Fibroblast of upper back skin (primary cell): ENCODE data around the gene AP1AR.
"Not testable (repeated sequence)": the region's sequence is repeated elsewhere in the genome, so short reads cannot be mapped to it uniquely, and the experiment has no call there.

Source experiments
- DNase-seq: peaks from one replicate; pipeline ENCODE4 v3.0.0-alpha.2; 2013

Gene AP1AR

DNA sequence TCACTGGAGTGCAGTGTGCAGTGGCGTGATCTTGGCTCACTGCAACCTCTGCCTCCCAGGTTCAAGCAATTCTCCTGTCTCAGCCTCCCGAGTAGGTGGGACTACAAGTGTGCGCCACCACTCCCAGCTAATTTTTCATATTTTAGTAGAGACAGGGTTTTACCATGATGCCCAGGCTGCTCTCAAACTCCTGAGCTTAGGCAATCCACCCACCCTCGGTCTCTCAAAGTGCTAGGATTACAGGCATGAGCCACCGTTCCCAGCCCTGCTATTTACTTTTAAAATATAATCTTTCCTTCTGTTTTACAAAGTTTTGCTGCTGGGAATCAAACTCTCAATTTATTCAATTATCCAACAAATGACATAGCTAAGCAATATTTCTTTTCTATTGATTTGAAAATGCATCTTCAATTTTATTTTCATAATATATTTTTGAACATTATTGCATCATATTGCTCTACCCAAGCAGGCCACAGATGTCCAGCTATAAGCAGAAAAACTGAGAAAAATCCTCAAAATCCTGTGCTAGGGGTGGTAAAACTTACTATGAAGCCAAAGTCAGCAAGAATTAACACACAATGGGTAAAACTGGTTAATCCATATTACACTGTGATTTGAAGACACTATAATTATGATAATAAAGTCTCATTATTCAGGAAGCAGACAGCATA lies 48.9 kb downstream of the AP1AR start:
- DNase-seq: no peak

DNA sequence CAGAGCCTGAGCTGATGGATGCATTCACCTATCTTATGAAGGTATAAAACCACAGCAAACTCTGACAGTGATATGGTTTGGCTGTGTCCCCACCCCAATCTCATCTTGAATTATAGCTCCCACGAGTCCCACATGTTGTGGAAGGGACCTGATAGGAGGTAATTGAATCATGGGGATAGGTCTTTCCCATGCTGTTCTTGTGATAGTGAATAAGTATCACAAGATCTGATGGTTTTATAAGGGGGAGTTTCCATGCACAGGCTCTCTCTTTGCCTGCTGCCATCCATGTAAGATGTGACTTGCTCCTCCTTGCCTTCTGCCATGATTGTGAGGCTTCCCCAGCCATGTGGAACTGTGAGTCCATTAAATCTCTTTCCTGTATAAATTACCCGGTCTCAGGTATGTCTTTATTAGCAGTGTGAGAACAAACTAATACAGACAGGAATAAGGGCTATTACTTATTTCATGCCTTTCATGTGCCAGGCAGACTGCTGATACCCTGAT lies 50.4 kb downstream of the AP1AR start:
- not testable (repeated sequence) for DNase-seq

DNA sequence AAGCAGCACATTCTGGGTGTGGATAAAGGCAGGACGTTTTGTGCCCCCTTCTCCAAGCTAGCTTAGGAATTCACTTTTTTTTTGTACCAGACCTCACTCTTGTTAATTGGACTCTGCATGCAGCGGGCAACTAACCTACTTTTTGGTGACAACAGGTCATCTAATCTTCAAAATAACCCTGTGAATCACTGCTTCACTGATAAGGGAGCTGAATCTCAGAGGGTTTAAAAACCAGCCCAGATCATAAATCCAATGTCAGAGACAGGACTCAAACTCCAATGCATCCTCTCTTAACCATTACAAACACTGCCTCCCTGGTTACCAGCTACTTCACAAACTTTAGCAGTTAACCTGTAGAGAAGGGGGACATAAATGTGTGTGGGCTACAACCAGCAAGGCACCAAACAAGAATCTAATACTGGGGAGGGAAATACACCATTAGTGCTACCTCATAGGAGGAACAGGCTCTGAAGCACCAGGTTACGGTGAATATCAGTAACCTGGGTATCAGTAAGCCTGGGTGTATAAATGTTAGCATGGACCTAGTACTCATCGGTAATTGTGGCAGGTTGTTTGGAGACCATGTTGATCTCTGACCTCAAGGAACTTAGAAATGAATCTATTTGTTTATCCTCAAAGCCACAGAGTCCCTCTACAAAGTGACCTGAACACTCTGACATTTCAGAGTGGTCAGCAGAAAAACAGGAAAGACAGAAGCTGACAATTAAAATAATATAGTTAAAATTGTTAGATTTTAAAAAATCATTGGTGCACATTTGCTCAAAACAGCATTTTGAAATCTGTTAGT lies 51.5 kb downstream of the AP1AR start:
- no peak for DNase-seq

DNA sequence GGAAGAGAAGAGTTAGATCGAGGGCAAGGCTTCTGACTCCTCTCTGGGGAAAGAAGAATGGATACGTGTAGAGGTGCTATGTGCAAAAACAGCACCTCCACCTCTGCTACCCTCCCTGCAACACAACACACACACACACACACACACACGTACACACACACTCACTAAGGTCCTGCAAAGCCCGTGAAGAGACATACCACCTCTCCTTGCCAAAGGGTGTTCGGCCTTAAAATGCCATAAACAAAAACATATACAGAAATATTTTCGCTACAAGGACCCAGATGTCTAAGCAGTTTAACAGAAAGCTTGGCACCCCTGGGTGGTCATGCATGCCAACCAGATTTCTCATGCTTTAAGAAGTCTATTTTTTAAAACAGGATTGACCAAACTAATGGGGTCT lies 52.6 kb downstream of the AP1AR start:
- peak; percentile 13 for DNase-seq

DNA sequence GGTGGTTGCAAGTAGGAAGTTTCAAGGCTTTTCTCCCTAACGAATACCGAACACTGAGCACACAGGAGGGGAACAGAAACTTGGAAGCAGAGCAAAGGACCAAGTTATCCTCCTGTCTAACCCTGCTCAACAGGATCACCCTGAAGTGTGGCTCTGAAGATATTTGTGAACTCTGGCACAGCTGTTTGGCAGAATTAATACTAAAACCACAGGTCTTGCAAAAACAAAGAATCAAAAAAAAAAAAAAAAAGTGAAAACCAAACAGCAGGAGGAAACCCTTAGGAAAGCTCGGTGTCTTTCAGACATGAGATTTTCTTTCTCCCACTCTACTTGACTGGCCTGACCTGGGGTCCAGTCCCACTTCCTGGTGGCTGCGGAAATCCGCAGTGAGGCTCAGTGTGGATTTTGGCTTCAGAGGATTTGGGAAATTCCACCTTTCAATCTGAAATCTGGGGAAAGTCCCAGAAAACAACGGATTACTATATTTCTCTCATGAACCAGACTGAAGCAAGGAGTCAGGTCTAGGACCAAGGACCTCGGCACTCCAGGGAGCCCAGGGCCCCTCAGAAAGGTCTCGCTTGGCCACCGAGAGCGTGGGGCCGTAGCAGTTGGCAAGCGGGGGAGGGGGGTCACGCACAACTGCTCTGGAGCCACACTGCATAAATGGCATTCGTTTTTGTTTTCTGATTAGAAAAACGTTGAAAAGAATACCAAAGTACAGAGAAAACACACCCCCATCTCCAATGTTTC lies 53.2 kb downstream of the AP1AR start:
- peak; percentile 20 for DNase-seq

DNA sequence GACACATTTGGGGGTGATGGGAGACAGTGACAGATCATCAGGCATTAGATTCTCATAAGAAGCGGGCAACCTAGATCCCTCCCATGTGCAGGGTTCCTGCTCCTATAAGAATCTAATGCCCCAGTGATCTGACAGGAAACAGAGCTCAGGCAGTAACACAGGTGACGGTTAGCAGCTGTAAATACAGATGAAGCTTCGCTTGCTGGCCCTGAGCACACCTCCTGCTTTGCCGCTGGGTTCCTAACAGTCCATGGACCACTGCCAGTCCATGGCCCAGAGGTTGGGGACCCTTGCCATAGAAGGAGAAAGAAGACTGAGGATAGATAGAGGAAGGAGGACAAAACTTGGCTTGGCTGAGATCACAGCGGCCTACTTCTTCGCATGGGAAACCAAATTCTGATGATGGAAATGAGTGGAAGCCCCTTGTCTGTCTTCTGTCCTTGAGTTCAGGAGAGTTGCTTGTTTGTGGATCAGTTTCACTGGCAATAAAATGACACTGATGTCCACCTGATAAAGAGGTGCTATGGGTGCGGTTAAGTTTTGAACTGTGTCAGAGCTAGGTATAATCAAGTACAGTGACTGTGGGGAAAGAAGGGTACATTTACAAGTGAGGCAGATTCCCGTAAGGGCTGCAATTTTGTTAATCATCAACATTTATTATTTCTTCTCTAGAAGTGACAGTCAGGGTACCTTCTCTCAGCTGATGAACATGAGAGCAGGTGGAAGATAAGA lies 55.8 kb downstream of the AP1AR start:
- DNase-seq: no peak

DNA sequence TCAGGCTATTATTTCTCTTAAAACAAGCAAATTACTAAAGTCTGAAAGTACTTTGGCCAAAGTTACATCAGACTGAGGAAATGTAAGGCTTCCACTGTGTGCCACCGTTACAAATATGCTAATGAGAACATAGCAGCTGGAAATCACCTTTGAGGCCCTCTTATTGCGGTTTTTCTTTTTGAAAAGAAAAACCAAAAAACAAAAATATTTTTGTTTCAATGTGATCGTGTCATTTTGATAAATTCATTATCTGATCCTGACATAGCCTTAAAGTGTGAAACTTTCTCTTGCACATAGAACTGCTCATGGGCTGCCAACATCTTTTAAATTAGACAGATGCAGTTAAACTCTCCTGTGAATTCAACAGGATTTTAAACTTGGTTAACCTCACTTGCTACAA lies 56.9 kb downstream of the AP1AR start:
- DNase-seq: no peak

DNA sequence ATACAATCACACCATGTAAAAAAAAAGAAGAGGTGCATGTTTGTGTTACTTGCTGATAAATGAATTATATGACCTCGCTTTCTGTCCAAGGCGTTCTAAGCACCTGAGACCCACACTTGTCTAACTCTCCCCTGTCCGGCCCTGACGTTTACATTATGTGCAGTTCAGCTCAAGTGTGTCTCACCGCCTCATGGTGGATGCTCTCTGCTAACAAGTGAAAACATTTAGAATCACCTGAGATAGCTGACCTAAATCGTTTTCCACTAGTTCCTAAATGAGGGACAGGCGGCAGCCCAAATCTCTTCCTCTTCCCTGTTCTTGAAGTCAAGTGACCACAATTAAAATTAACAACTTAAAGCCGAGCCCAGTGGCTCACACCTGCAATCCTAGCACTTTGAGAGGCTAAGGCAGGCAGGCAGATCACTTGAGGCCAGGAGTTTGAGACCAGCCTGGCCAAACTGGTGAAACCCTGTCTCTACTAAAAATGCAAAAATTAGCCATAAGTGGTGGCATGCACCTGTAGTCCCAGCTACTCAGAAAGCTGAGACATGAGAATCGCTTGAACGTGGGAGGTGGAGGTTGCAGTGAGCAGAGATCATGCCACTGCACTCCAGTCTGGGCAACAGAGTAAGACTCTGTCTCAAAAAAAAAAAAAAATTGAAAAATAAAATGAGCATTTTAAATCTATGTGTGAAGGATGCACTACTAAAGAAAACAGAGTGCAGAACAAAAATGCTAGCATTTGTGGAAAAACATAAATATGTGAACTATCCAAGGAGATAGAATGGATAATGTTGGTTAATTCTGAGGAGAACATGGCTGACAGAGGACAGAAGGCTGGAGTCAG lies 58.0 kb downstream of the AP1AR start:
- DNase-seq: no peak

DNA sequence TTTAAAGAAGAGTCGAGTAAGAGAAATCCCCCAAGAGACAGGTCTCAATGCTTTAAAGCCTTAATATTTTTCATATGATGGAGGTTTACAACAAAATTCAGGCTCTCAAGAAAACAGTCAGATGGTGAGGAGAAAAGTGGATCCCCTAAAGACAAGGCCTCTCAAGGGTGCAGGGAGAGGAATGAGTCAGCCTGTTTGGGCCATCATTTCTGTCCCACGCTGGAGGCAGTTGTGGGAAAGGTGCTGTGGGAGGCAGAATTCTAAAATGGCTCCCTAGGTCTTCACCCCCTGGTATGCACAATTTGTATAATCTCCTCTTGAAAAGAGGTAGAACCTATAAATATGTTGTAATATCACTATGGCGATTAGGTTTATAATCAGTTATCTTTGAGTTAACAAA lies 58.8 kb downstream of the AP1AR start:
- no peak for DNase-seq

DNA sequence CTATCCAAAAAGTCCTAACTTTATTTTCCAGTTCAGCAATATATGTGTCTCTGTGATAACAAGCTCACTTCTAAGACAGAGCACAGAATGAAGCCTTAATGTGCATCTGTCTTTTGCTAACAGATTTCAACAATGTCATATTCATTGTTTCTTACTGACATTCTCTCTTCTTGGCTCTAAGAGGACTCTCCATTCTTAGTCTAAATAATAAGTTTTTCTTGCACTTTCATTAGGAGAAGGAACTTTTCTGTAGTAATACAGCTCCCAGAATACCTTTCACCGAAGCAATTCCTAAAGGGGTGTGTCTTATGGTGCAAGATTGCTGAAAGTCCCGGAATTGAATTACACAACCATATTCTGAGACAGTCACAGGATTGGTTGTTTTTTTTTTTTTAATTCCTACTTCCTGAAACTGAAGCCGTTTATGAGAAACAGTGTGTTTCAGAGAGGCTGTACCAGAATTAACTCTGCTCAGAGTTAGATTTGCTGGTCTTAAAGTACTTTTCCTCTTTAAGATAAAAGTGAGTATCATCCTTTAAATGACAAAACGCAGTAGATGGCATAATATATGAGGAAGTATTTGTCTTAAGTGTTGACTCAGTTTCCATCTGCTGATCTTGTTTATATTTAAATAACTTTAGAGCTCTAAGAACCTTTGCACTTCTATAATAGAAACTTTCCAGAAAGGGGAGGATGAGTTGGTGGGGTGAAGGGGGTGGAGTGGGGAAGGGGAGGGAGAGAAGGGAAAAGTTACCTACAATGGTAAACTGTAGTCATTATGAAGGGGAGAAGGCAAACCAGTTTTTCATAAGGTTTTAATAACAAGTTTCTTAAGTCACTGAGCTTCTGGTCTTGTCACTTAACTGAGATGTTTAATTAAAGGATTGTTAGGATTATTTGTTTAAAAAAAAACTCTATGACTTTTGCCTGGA lies 65.6 kb downstream of the AP1AR start, which contains the start of gene ALPK1:
TSS of gene ALPK1 (plus strand) at position 421 of the 932 bp plus-strand sequence.
- DNase-seq: peak; percentile 94

DNA sequence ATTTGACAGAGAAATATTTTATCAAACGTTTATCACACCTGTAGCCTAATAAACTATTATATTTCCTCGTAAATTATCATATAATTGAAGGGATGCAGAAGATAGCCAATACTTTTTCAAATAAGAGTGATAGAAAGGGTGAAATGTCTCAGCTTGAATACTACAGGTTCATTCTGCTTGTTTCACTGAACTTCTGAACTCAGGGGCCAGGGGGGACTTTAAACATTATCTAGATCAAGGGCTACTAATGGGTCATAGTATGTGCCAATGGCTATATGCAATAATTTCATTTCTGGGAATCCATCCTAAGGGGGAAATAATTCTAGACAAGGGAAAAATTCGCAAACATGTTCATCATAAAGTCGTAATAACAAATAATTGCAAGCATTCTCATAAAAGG lies 68.1 kb downstream of the AP1AR start:
- no peak for DNase-seq

DNA sequence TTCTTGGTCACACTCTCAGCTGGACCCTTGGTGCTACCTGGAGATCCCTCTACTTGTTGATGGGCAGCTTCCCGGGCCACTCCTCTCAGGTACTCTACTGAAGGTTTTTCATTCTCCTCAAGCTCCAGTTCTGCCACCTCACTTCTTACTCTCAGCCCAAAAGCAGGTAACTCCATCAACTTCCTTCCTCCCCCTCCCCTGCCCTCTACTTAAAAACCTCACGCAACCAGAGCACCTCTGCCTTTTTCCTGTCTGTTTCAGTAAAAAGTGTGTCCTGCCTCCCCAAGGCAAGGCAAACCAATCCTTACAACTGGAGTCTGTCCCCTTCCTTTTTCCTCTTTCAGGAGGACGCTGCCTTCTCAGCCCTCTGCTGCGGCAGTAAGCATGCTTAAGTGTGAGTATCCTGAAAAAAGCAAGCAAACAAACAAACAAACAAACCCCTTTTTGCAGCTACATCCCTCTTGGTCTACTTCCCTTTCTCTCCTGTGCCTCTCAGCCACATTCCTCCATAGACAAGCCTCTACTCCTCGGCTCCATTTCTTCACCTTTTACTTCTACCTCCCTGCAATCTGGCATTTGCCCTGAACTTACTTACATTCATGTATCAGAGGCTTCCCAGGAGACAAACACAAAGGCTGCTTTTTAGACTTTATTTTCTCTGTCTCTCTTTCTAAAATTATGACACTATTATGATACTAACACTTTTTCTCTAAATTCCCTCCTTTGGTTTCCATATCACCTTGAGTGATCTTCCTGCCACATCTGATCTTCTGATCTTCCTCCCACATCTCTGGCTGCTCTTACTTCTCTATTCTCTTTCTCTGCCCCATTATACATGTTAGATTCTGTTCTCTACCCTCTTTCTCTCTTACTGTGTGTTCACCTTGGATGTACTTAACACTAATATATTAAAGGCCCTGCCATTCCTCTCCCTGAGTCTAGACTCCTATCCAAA lies 71.0 kb downstream of the AP1AR start:
- DNase-seq: no peak

DNA sequence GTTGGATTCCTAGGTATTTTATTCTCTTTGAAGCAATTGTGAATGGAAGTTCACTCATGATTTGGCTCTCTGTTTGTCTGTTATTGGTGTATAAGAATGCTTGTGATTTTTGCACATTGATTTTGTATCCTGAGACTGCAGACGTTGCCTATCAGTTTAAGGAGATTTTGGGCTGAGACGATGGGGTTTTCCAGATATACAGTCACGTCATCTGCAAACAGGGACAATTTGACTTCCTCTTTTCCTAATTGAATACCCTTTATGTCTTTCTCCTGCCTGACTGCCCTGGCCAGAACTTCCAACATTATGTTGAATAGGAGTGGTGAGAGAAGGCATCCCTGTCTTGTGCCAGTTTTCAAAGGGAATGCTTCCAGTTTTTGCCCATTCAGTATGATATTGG lies 73.9 kb downstream of the AP1AR start:
- DNase-seq: not testable (repeated sequence)

DNA sequence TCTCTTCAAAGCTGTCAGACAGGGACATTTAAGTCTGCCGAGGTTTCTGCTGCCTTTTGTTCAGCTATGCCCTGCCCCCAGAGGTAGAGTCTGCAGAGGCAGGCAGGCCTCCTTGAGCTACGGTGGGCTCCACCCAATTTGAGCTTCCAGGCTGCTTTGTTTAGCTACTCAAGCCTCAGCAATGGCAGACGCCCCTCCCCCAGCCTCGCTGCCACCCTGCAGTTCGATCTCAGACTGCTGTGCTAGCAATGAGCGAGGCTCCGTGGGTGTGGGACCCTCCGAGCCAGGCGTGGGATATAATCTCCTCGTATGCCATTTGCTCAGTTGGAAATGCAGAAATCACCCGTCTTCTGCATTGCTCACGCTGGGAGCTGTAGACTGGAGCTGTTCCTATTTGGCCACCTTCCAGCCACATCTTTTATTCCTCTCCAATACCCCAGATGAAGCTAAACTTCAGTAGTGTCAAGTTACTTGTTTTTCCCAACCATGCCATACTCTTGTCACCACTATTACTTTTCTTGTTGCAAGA lies 77.7 kb downstream of the AP1AR start:
- DNase-seq: peak; percentile 62

DNA sequence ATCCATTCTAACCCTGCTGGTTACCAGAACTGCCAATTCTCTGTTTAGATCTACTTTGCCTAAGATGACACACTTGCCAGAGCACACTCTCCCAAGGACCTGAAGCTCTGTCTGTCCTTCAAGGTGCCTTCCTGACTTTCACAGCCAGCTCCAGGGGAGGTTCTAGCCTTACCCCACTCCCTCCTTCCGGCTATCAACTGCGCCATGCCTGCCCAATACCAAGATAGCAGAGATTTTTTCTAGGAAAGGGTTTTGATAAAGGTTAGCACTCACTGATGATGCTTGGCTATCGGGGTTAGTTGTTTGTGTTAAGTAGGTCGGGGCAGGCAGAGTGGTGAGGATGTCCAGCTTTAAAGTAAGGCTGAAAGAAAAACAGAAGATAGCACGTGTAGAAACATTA lies 79.9 kb downstream of the AP1AR start:
- DNase-seq: no peak

DNA sequence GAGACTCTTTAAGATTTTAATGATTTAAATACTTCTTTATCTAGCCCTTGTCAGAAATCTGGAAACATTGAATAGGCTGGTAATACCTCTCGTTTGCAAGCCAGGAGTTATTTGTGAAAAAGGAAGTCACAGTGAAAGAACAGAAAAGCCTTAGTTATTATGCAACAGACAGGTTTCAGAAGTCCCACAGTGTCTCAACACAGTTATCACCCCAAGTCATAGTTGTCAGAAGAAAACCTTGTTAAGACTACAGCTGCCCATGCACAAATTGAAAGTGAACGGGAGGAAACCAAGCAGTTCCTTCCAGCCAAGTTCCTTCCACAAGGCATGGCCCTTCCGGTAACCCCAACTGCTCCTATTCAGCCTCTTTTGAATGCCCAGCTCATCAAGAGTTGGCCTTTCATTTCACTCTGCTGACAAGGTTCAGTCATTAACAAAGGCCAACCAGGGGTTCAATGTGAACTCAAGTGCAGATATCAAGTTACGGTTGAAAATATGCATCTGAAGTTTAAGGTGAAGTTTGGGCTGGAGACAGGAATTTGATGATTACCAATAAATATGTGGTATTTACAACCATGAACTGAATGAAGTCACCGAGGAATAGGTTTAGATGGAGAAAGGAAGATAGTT lies 81.1 kb downstream of the AP1AR start:
- DNase-seq: no peak

DNA sequence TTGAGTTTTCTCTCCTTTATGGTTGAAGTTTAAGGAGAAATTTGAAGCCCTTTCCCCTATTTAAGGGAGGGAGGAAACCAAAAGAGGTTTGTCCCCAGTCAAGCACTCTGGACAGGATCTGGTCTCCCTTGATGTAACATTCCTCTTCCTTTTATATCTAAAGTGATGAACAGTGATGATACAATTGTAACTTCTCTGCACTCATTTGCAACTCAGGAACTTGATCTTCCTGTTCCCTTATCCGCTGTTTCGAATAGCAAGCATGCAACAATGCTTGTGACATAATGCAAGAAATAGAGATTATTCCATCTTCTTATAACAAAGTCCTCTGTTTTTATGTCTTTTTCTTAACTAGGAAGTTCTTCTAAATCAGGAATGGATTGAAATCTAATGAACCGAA lies 83.9 kb downstream of the AP1AR start:
- no peak for DNase-seq

DNA sequence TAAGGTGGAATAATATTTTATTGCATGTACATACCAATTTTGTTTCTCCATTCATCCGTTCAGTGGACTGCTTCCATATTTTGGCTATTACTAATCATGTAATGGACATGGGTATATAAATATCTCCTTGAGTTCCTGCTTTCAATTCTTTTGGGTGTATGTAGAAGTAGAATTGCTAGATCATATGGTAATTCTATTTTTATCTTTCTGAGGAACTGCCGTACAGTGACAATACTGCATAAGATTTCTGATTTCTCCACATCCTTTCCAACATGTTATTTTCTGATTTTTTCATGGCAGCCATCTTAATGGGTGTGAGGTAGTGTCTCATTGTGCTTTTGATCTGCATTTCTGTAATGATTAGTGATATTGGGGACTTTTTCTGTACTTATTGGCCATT lies 84.8 kb downstream of the AP1AR start:
- no peak for DNase-seq
